Chondrocyte (in vitro differentiated cells): Measurements from ENCODE around the gene PRAMEF12. TPM values are rescaled to one million over a fixed set of nuclear protein-coding genes. Genes with fewer than 3 reads are reported as not detected.

Experiments used
- DNase-seq: peaks from one replicate; pipeline ENCODE4 v3.0.0; 2021; ENCODE audit warnings: mixed read lengths, low spot score
- H3K27ac Mint-ChIP-seq: one replicate; pipeline ENCODE4 v1.8.0; 2021; ENCODE audit warnings: mild to moderate bottlenecking, moderate library complexity, mixed read lengths; ENCODE audit not compliant: unreplicated experiment
- H3K27me3 Mint-ChIP-seq: 2 replicates; pipeline ENCODE4 v1.8.0; 2021; ENCODE audit warnings: low read depth, mixed read lengths
- H3K36me3 Mint-ChIP-seq: 2 replicates; pipeline ENCODE4 v1.8.0; 2021; ENCODE audit warnings: low read depth, mixed read lengths
- H3K4me1 Mint-ChIP-seq: 2 replicates; pipeline ENCODE4 v1.8.0; 2021; ENCODE audit warnings: low read depth, mild to moderate bottlenecking, mixed read lengths
- H3K4me3 Mint-ChIP-seq: one replicate; pipeline ENCODE4 v1.8.0; 2021; ENCODE audit warnings: mild to moderate bottlenecking, moderate library complexity, mixed read lengths; ENCODE audit not compliant: unreplicated experiment
- H3K9me3 Mint-ChIP-seq: 2 replicates; pipeline ENCODE4 v1.8.0; 2021; ENCODE audit warnings: low read depth, mixed read lengths
- total RNA-seq: library from RNA; stranded (reverse); gene quantifications from 3 replicates; pipeline ENCODE4 v1.2.1, GENCODE V29; 2021
- TF ChIP-seq, protein P1 (sequence below): fragments of 200-600 bp; sonication (generic); IDR thresholded peaks from 2 replicates; pipeline ENCODE4 v1.5.0; 2021; ENCODE audit warnings: antibody characterized with exemption, mild to moderate bottlenecking, moderate library complexity

The PRAMEF12 gene
- total RNA-seq, 1 donor from 2014 or later = not detected

DNA sequence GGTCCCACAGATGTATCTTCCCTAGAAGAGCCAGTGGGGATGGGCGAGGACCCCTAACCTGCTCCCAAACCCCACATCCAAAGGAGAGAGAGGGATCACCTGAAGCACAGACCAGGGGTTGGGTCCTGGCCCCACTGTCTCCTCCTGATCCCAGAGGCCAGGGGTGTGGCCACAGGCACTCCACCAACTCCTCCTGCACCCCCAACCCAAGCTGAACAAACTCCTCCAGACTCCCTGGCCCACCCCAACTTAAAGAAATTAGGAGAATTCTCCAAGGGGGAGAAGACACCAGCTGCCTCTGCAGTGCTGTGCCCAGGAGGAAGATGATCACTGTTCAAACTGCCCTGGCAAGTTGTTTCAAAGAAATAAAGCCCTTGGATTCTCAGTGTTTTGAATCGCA, 4.5 kb upstream of the PRAMEF12 start:
- Mint-ChIP-seq H3K9me3 (peaks cover 6% of the 10 kb centered on the region), H3K4me1 (no peaks in the 10 kb centered on the region), H3K27ac (no peak overlapping the region), H3K4me3 (no peak overlapping the region), H3K27me3 (peaks cover 8% of the 10 kb centered on the region), H3K36me3 (no peaks in the 10 kb centered on the region)
- no peak for DNase-seq
- TF ChIP-seq, protein P1, sequence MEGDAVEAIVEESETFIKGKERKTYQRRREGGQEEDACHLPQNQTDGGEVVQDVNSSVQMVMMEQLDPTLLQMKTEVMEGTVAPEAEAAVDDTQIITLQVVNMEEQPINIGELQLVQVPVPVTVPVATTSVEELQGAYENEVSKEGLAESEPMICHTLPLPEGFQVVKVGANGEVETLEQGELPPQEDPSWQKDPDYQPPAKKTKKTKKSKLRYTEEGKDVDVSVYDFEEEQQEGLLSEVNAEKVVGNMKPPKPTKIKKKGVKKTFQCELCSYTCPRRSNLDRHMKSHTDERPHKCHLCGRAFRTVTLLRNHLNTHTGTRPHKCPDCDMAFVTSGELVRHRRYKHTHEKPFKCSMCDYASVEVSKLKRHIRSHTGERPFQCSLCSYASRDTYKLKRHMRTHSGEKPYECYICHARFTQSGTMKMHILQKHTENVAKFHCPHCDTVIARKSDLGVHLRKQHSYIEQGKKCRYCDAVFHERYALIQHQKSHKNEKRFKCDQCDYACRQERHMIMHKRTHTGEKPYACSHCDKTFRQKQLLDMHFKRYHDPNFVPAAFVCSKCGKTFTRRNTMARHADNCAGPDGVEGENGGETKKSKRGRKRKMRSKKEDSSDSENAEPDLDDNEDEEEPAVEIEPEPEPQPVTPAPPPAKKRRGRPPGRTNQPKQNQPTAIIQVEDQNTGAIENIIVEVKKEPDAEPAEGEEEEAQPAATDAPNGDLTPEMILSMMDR = no peak

DNA sequence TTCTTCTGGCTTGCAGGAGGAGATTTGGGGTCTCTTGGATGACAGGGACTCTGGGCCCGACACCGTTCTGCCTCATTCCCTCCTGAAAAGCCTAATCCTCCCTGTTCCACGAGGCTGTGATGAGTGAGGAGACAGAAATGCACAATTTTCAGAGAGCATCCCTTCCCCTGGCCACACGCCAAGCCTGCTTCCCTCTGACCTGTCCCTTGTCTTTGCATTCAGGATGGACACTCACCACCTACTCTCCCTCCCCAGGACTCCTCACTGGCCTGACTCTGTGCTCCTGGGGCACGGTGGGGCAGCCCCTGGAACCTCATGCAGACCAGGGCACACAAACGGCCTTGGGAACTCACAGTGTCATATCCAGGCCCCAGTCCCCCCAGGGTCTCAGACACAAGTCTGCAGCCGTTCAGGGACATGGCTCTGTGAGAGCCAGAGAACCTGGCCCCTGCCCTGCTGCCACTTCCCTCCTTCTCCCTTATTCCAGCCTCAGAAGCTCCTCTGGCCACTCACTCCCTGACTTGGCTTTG, 3.5 kb upstream of the PRAMEF12 start:
- H3K36me3 Mint-ChIP-seq = no peaks in the 10 kb centered on the region
- H3K27me3 Mint-ChIP-seq = peaks cover 8% of the 10 kb centered on the region
- no peaks in the 10 kb centered on the region for H3K4me1 Mint-ChIP-seq
- H3K4me3 Mint-ChIP-seq = no peak overlapping the region
- no peak overlapping the region for H3K27ac Mint-ChIP-seq
- no peak for DNase-seq
- TF ChIP-seq, protein P1 = no peak
- peaks cover 6% of the 10 kb centered on the region for H3K9me3 Mint-ChIP-seq

DNA sequence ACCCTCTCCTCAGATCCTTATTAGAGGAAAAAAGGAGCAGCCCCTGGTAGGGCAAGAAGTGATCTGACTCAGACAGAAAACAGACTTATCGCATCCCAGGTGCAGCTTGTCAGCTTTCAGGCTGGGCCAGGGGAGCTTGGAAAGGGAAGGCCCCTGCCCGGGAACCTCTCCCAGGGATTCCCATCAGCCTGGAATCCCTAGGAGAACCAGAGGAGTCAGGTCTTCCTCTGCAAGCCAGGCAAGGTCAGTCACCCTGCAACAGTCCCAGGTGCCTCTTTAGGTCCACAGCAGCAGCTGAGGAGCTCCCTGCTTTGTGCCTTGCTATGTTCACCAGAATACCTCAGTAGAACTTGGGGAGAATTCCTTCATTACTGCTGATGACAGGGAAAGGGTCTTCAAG, 2.9 kb upstream of the PRAMEF12 start:
- TF ChIP-seq, protein P1 = no peak
- H3K27me3 Mint-ChIP-seq = peaks cover 8% of the 10 kb centered on the region
- peaks cover 6% of the 10 kb centered on the region for H3K9me3 Mint-ChIP-seq
- no peaks in the 10 kb centered on the region for H3K4me1 Mint-ChIP-seq
- H3K4me3 Mint-ChIP-seq = no peak overlapping the region
- no peak overlapping the region for H3K27ac Mint-ChIP-seq
- no peaks in the 10 kb centered on the region for H3K36me3 Mint-ChIP-seq
- DNase-seq = no peak

DNA sequence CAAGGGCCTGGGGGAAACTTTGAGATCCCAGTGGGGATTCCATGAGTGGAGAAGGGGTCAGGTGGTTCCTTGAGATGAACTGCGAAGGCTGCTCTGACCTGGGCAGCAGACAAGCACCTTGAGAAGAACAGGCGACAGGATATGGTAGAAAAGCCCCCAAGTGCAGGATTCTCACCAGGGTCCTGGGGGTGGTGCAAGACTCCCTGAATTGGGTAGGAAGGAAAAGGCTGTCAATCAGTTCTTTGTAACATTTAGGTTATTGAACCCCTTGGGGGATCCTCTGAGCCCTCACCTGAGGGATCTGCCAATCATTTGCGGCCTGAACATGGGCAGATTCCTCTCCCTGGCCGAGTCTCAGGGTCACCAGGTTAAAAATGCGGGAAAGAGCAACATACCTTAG, 2.4 kb upstream of the PRAMEF12 start:
- TF ChIP-seq, protein P1 = no peak
- Mint-ChIP-seq H3K9me3 (peaks cover 6% of the 10 kb centered on the region), H3K27ac (no peak overlapping the region), H3K4me3 (no peak overlapping the region), H3K27me3 (peaks cover 8% of the 10 kb centered on the region), H3K4me1 (no peaks in the 10 kb centered on the region), H3K36me3 (no peaks in the 10 kb centered on the region)
- DNase-seq = no peak

DNA sequence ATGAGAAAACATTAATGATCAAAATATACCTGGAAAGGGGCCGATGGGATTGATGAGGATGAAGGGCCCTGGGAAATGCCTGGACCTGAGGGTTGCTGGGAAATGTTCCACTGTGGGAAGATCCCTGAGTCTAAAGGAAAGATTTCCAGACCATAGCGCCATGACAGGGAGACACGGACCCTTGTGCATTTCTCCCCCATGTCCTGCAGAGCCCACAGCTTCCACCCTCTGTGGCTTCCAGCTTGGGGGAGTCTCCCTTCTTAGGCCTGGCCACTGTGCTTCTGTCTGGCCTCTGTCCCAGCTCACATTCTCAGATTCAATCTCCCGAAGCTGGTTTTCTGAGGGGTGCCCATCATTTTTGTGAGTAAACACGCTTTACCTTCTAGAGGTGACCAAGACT, 1.0 kb upstream of the PRAMEF12 start:
- DNase-seq = no peak
- H3K27ac Mint-ChIP-seq = no peak overlapping the region
- no peaks in the 10 kb centered on the region for H3K4me1 Mint-ChIP-seq
- TF ChIP-seq, protein P1 = no peak
- peaks cover 5% of the 10 kb centered on the region for H3K27me3 Mint-ChIP-seq
- H3K4me3 Mint-ChIP-seq = no peak overlapping the region
- H3K36me3 Mint-ChIP-seq = no peaks in the 10 kb centered on the region
- H3K9me3 Mint-ChIP-seq = peaks cover 1% of the 10 kb centered on the region
